Activated CD8-positive, alpha-beta memory T cell treated with anti-CD3 and anti-CD28 coated beads for 4 hours (primary cell): ENCODE data around the gene TUBGCP2.

Experiments
- DNase-seq, 2 donors: peaks; one replicate each; pipeline ENCODE4 v3.0.0-alpha.2; 2020; ENCODE audit warnings: low read depth in 2 of 2

The TUBGCP2 gene

GRCh38 chr10:133230044-133230361 is 78.7 kb downstream of the TUBGCP2 start, which contains the start of gene UTF1:
TSS of gene UTF1 (plus strand) at chr10:133230217. CDS start at chr10:133230289, 72 bp downstream.
- DNase-seq, result no peak

GRCh38 chr10:133229265-133230043 is 79.2 kb downstream of the TUBGCP2 start:
- DNase-seq, result no peak
